Measurements from ENCODE around the gene NOB1. TPM values are rescaled to one million over a fixed set of nuclear protein-coding genes. Genes with fewer than 3 reads are reported as not detected.
"Not testable (repeated sequence)": the region's sequence is repeated elsewhere in the genome, so short reads cannot be mapped to it uniquely, and the experiment has no call there.

NOB1 gene
- total and polyA plus RNA-seq, 5 donors from 2014 or later = 36.1 to 62.6 (median 49.4) TPM

GRCh38 chr16:69791391-69791847, 36.7 kb upstream of the NOB1 start:
- ATAC-seq (ENCODE audit: low read depth in 2 of 2); DNase-seq; H3K27ac Mint-ChIP-seq; H3K27me3 ChIP-seq (ENCODE audit: control insufficient read depth, insufficient read depth, low read length); H3K9me3 Mint-ChIP-seq; H3K4me1 Mint-ChIP-seq; H3K27ac ChIP-seq (ENCODE audit: insufficient read depth, low read length, poor library complexity, severe bottlenecking); H3K4me3 Mint-ChIP-seq; H3K27me3 Mint-ChIP-seq; H3K9me3 ChIP-seq (ENCODE audit: control insufficient read depth in 2 of 2, low read length in 2 of 2); H3K4me1 ChIP-seq (ENCODE audit: control insufficient read depth, insufficient read depth, low read length, poor library complexity, severe bottlenecking); H3K4me3 ChIP-seq (ENCODE audit: low read depth, low read length): not testable (repeated sequence)
- peaks cover 51% of the 10 kb centered on the region for H3K36me3 ChIP-seq (ENCODE audit: control insufficient read depth, insufficient read depth, low read length)
- peaks cover 19% of the 10 kb centered on the region for H3K36me3 Mint-ChIP-seq

- no peaks in the 10 kb centered on the region for H3K9me3 Mint-ChIP-seq
- no peak overlapping the region for H3K4me3 Mint-ChIP-seq
- no peak overlapping the region for H3K4me3 ChIP-seq (ENCODE audit: low read depth, low read length)
- H3K27ac Mint-ChIP-seq = peak overlapping the region; percentile 52 to 76 (median 72)
- ATAC-seq (ENCODE audit: low read depth in 2 of 2) (no peak), DNase-seq (no peak)
- H3K36me3 Mint-ChIP-seq = peaks cover 22% of the 10 kb centered on the region
- no peak overlapping the region for H3K27ac ChIP-seq (ENCODE audit: insufficient read depth, low read length, poor library complexity, severe bottlenecking)
- H3K4me1 ChIP-seq (ENCODE audit: control insufficient read depth, insufficient read depth, low read length, poor library complexity, severe bottlenecking) = no peaks in the 10 kb centered on the region
- H3K27me3 ChIP-seq (ENCODE audit: control insufficient read depth, insufficient read depth, low read length) = no peaks in the 10 kb centered on the region
- peaks cover 0 to 9% (median 3%) of the 10 kb centered on the region in 4 donors for H3K4me1 Mint-ChIP-seq
- no peaks in the 10 kb centered on the region for H3K27me3 Mint-ChIP-seq
- no peaks in the 10 kb centered on the region for H3K9me3 ChIP-seq (ENCODE audit: control insufficient read depth in 2 of 2, low read length in 2 of 2)
- H3K36me3 ChIP-seq (ENCODE audit: control insufficient read depth, insufficient read depth, low read length) = peaks cover 65% of the 10 kb centered on the region
Measured at GRCh38 chr16:69787883-69788282, 33.2 kb upstream of the NOB1 start.

- no peaks in the 10 kb centered on the region for H3K27me3 Mint-ChIP-seq
- Histone ChIP-seq H3K9me3 (ENCODE audit: control insufficient read depth in 2 of 2, low read length in 2 of 2) (no peaks in the 10 kb centered on the region), H3K4me3 (ENCODE audit: low read depth, low read length) (no peak overlapping the region), H3K27me3 (ENCODE audit: control insufficient read depth, insufficient read depth, low read length) (no peaks in the 10 kb centered on the region), H3K4me1 (ENCODE audit: control insufficient read depth, insufficient read depth, low read length, poor library complexity, severe bottlenecking) (no peaks in the 10 kb centered on the region), H3K36me3 (ENCODE audit: control insufficient read depth, insufficient read depth, low read length) (peaks cover 51% of the 10 kb centered on the region), H3K27ac (ENCODE audit: insufficient read depth, low read length, poor library complexity, severe bottlenecking) (no peak overlapping the region)
- H3K4me3 Mint-ChIP-seq = no peak overlapping the region
- no peak for ATAC-seq (ENCODE audit: low read depth in 2 of 2)
- no peaks in the 10 kb centered on the region for H3K9me3 Mint-ChIP-seq
- DNase-seq = no peak
- H3K4me1 Mint-ChIP-seq = peaks cover 5 to 15% (median 11%) of the 10 kb centered on the region in 4 donors
- no peak overlapping the region for H3K27ac Mint-ChIP-seq
- peaks cover 30% of the 10 kb centered on the region for H3K36me3 Mint-ChIP-seq
Measured at GRCh38 chr16:69784586-69784985, 29.9 kb upstream of the NOB1 start.

GRCh38 chr16:69781118-69781517, 26.4 kb upstream of the NOB1 start:
- H3K9me3 Mint-ChIP-seq = peaks cover 0 to 1% (median 0%) of the 10 kb centered on the region in 7 donors
- no peaks in the 10 kb centered on the region for H3K27me3 Mint-ChIP-seq
- H3K4me3 Mint-ChIP-seq = no peak overlapping the region
- peak overlapping the region in 2 of 3 donors; percentile 38 to 83 for H3K27ac Mint-ChIP-seq
- Histone ChIP-seq H3K4me1 (ENCODE audit: control insufficient read depth, insufficient read depth, low read length, poor library complexity, severe bottlenecking) (no peaks in the 10 kb centered on the region), H3K27ac (ENCODE audit: insufficient read depth, low read length, poor library complexity, severe bottlenecking) (no peak overlapping the region), H3K4me3 (ENCODE audit: low read depth, low read length) (no peak overlapping the region), H3K36me3 (ENCODE audit: control insufficient read depth, insufficient read depth, low read length) (peaks cover 28% of the 10 kb centered on the region), H3K9me3 (ENCODE audit: control insufficient read depth in 2 of 2, low read length in 2 of 2) (peaks cover 2% of the 10 kb centered on the region in 2 experiments), H3K27me3 (ENCODE audit: control insufficient read depth, insufficient read depth, low read length) (no peaks in the 10 kb centered on the region)
- peaks cover 23% of the 10 kb centered on the region for H3K36me3 Mint-ChIP-seq
- DNase-seq = peak in 1 of 3 donors; percentile 13
- no peak for ATAC-seq (ENCODE audit: low read depth in 2 of 2)
- H3K4me1 Mint-ChIP-seq = peaks cover 4 to 21% (median 9%) of the 10 kb centered on the region in 4 donors

- no peak overlapping the region for H3K27ac ChIP-seq (ENCODE audit: insufficient read depth, low read length, poor library complexity, severe bottlenecking)
- ATAC-seq (ENCODE audit: low read depth in 2 of 2) (no peak), DNase-seq (no peak)
- H3K4me1 ChIP-seq (ENCODE audit: control insufficient read depth, insufficient read depth, low read length, poor library complexity, severe bottlenecking) = no peaks in the 10 kb centered on the region
- peaks cover 12 to 14% of the 10 kb centered on the region in 2 experiments for H3K9me3 ChIP-seq (ENCODE audit: control insufficient read depth in 2 of 2, low read length in 2 of 2)
- Mint-ChIP-seq H3K4me1 (peaks cover 14 to 28% (median 18%) of the 10 kb centered on the region in 4 donors), H3K27ac (peak overlapping the region in 1 of 3 donors; percentile 38), H3K27me3 (no peaks in the 10 kb centered on the region), H3K9me3 (peaks cover 0 to 13% (median 9%) of the 10 kb centered on the region in 7 donors), H3K4me3 (no peak overlapping the region), H3K36me3 (peaks cover 37% of the 10 kb centered on the region)
- H3K27me3 ChIP-seq (ENCODE audit: control insufficient read depth, insufficient read depth, low read length) = no peaks in the 10 kb centered on the region
- peaks cover 33% of the 10 kb centered on the region for H3K36me3 ChIP-seq (ENCODE audit: control insufficient read depth, insufficient read depth, low read length)
- H3K4me3 ChIP-seq (ENCODE audit: low read depth, low read length) = no peak overlapping the region
Measured at GRCh38 chr16:69779724-69780123, 25.0 kb upstream of the NOB1 start.

DNA sequence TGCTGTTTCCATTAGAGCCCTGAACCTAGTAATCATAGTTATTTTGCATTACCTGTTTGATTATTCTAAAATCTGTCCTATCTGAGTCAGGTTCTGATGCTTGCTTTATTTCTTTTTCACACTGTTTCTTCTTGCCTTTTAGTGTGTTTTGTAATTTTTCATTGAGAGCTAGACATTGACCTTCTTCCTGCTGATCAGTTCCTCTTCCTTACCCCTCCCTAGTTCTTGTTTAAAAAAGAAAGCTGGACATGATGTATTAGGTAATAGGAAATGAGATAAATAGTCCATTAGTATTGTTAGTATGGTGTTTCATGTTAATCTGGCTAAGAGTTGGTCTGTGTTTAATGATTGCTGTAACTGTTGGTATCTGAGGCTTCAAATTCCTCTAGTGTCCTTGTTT, 20.8 kb upstream of the NOB1 start:
- H3K27me3 ChIP-seq (ENCODE audit: control insufficient read depth, insufficient read depth, low read length) = no peaks in the 10 kb centered on the region
- Mint-ChIP-seq H3K36me3 (peaks cover 24% of the 10 kb centered on the region), H3K27me3 (no peaks in the 10 kb centered on the region), H3K4me1 (peaks cover 21 to 54% (median 36%) of the 10 kb centered on the region in 4 donors), H3K9me3 (peaks cover 0 to 13% (median 9%) of the 10 kb centered on the region in 7 donors), H3K27ac (no peak overlapping the region), H3K4me3 (no peak overlapping the region)
- H3K36me3 ChIP-seq (ENCODE audit: control insufficient read depth, insufficient read depth, low read length) = peaks cover 19% of the 10 kb centered on the region
- H3K27ac ChIP-seq (ENCODE audit: insufficient read depth, low read length, poor library complexity, severe bottlenecking) = no peak overlapping the region
- H3K4me3 ChIP-seq (ENCODE audit: low read depth, low read length) = no peak overlapping the region
- peaks cover 12 to 14% of the 10 kb centered on the region in 2 experiments for H3K9me3 ChIP-seq (ENCODE audit: control insufficient read depth in 2 of 2, low read length in 2 of 2)
- peaks cover 7% of the 10 kb centered on the region for H3K4me1 ChIP-seq (ENCODE audit: control insufficient read depth, insufficient read depth, low read length, poor library complexity, severe bottlenecking)
- no peak for DNase-seq
- ATAC-seq (ENCODE audit: low read depth in 2 of 2) = no peak

DNA sequence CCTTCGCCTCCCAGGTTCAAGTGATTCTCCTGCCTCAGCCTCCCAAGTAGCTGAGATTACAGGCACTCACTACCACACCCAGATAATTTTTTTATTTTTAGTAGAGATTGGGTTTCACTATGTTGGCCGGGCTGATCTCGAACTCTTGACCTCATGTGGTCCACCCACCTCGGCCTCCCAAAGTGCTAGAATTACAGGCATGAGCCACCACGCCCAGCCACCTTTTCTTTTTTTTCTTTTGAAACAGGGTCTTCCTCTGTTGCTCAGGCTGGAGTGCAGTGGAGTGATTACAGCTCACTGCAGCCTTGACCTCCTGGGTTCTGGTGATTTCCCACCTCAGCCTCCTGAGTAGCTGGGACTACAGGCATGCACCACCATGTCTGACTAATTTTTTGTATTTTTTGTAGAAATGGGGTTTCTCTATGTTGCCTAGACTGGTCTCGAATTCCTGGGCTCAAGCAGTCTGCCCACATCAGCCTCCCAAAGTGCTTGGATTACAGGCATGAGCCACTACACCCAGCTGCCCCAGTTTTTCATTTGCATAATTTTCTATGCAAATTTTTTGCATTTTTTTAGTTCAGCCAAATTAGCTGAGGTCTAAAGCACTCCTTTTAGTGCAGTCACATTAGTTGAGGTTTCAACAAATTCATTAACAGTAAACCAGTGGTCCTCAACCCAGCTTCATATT, 18.7 kb upstream of the NOB1 start:
- Mint-ChIP-seq H3K27me3 (no peaks in the 10 kb centered on the region), H3K4me1 (peaks cover 17 to 64% (median 39%) of the 10 kb centered on the region in 4 donors), H3K36me3 (peaks cover 21% of the 10 kb centered on the region), H3K4me3 (peak overlapping the region in 1 of 4 donors; percentile 58), H3K27ac (peak overlapping the region in 1 of 3 donors; percentile 14), H3K9me3 (peaks cover 0 to 13% (median 9%) of the 10 kb centered on the region in 7 donors)
- Histone ChIP-seq H3K9me3 (ENCODE audit: control insufficient read depth in 2 of 2, low read length in 2 of 2) (peaks cover 12 to 14% of the 10 kb centered on the region in 2 experiments), H3K4me3 (ENCODE audit: low read depth, low read length) (no peak overlapping the region), H3K4me1 (ENCODE audit: control insufficient read depth, insufficient read depth, low read length, poor library complexity, severe bottlenecking) (peaks cover 7% of the 10 kb centered on the region), H3K27ac (ENCODE audit: insufficient read depth, low read length, poor library complexity, severe bottlenecking) (no peak overlapping the region), H3K27me3 (ENCODE audit: control insufficient read depth, insufficient read depth, low read length) (no peaks in the 10 kb centered on the region), H3K36me3 (ENCODE audit: control insufficient read depth, insufficient read depth, low read length) (peaks cover 17% of the 10 kb centered on the region)
- DNase-seq (no peak), ATAC-seq (ENCODE audit: low read depth in 2 of 2) (no peak)

- H3K27me3 ChIP-seq (ENCODE audit: control insufficient read depth, insufficient read depth, low read length) = no peaks in the 10 kb centered on the region
- peak overlapping the region in 2 of 3 donors; percentile 49 to 56 for H3K27ac Mint-ChIP-seq
- peaks cover 21% of the 10 kb centered on the region for H3K36me3 Mint-ChIP-seq
- H3K4me1 ChIP-seq (ENCODE audit: control insufficient read depth, insufficient read depth, low read length, poor library complexity, severe bottlenecking) = peaks cover 7% of the 10 kb centered on the region
- peaks cover 14% of the 10 kb centered on the region for H3K36me3 ChIP-seq (ENCODE audit: control insufficient read depth, insufficient read depth, low read length)
- no peak overlapping the region for H3K27ac ChIP-seq (ENCODE audit: insufficient read depth, low read length, poor library complexity, severe bottlenecking)
- DNase-seq (no peak), ATAC-seq (ENCODE audit: low read depth in 2 of 2) (no peak)
- no peak overlapping the region for H3K4me3 ChIP-seq (ENCODE audit: low read depth, low read length)
- H3K27me3 Mint-ChIP-seq = no peaks in the 10 kb centered on the region
- peaks cover 0 to 13% (median 9%) of the 10 kb centered on the region in 7 donors for H3K9me3 Mint-ChIP-seq
- H3K4me1 Mint-ChIP-seq = peaks cover 22 to 75% (median 48%) of the 10 kb centered on the region in 4 donors
- peak overlapping the region in 1 of 4 donors; percentile 6 for H3K4me3 Mint-ChIP-seq
- H3K9me3 ChIP-seq (ENCODE audit: control insufficient read depth in 2 of 2, low read length in 2 of 2) = peaks cover 12 to 14% of the 10 kb centered on the region in 2 experiments
Measured at GRCh38 chr16:69771651-69771967, 16.9 kb upstream of the NOB1 start.
